BLaER1 treated with 17β-estradiol and CSF1 and Interleukin-3, amounts not matched to agents 10 nM and 100 nM (cell line): Measurements from ENCODE around the gene TTLL8.

Experiments used
- H3K27ac ChIP-seq, 11 experiments: shearing (Covaris generic); formaldehyde crosslinking; 2 replicates each; pipeline ENCODE4 v1.8.1; 2022
- H3K27me3 ChIP-seq, 11 experiments: shearing (Covaris generic); formaldehyde crosslinking; 2 replicates each; pipeline ENCODE4 v1.8.1; 2022
- H3K36me3 ChIP-seq, 11 experiments: shearing (Covaris generic); formaldehyde crosslinking; 2 replicates each; pipeline ENCODE4 v1.8.1; 2022
- H3K4me1 ChIP-seq, 10 experiments: shearing (Covaris generic); formaldehyde crosslinking; 2 replicates each; pipeline ENCODE4 v1.8.1; 2022
- H3K4me2 ChIP-seq, 11 experiments: shearing (Covaris generic); formaldehyde crosslinking; 2 replicates each; pipeline ENCODE4 v1.8.1; 2022
- H3K4me3 ChIP-seq, 10 experiments: shearing (Covaris generic); formaldehyde crosslinking; 2 replicates each; pipeline ENCODE4 v1.8.1; 2022
- H3K9ac ChIP-seq, 11 experiments: shearing (Covaris generic); formaldehyde crosslinking; 2 replicates each; pipeline ENCODE4 v1.8.1; 2022
- H3K9me3 ChIP-seq, 11 experiments: shearing (Covaris generic); formaldehyde crosslinking; replicated peaks in 1 of 11; 2 replicates each; pipeline ENCODE4 v1.8.1; 2022
- H4K20me1 ChIP-seq, 11 experiments: shearing (Covaris generic); formaldehyde crosslinking; 2 replicates each; pipeline ENCODE4 v1.8.1; 2022
- Cebpa-rat ChIP-seq, 11 experiments: shearing (Covaris generic); IDR thresholded peaks; 2 replicates each; pipeline ENCODE4 v1.8.1; 2022

TTLL8 gene

DNA sequence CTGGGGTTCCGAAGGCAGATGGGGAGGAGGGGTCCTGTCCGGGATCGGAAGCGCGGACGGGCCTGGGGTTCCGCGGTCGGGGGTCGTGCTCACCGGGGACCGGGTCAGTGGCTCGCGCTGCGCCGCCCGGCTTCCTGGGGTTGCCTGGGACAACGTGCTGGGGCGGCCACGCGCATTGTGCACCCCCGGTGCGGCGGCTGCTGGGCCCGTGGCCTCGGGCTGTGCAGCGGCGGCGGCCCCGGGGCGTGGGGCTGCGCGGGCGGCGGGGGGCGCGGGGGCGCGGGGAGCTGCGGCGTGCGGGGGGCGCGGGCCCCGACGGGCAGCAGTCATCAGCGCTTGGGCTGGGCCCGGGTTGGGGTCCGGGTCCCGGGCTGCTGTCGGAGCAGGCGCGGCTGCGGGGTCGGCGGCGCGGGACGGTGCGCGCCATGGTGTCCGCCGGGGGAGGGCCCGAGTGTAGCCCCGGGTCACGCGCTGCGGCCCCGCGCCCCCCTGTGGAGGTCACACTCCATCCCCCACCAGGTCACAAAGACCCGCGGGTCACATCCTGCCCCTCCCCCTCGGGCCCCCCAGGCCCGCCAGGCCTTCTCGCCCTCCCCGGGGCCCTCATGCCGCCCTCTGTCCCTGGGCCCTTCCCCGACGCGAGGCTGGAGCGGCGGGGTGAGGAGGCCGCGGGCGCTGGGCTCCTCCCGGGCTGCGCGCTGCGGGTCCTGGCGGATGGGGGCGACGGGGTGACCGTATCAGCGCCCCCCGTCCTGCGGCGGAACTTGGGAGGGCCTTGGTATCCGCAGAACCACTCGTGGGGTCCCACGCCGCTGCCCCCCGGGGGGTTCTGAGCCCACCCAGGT, at the start of gene TTLL8:
TTLL8 (minus strand) TSS at position 238 of the 845 bp plus-strand sequence.
- Histone ChIP-seq H3K27ac (no peak within 1 kb of the TSS), H3K9me3 (peaks cover 6 to 13% (median 11%) of the 10 kb centered on the region in 11 experiments), H3K36me3 (no peaks in the 10 kb centered on the region), H3K4me3 (no peak within 1 kb of the TSS), H3K9ac (peak within 1 kb of the TSS in 2 of 11 experiments; percentile 10 to 19; a peak in 1 of 22 replicates), H3K4me1 (peaks cover 24 to 51% (median 44%) of the 10 kb centered on the region in 10 experiments), H3K27me3 (peaks cover 0 to 11% (median 0%) of the 10 kb centered on the region in 11 experiments; a peak in 5 of 22 replicates), H3K4me2 (peak within 1 kb of the TSS; percentile 54 to 86 (median 78); a peak in 21 of 22 replicates), H4K20me1 (peaks cover 0 to 20% (median 0%) of the 10 kb centered on the region in 11 experiments; a peak in 2 of 22 replicates)
- no peak for TF ChIP-seq Cebpa-rat (IDR thresholded peaks at IDR 0.05)

DNA sequence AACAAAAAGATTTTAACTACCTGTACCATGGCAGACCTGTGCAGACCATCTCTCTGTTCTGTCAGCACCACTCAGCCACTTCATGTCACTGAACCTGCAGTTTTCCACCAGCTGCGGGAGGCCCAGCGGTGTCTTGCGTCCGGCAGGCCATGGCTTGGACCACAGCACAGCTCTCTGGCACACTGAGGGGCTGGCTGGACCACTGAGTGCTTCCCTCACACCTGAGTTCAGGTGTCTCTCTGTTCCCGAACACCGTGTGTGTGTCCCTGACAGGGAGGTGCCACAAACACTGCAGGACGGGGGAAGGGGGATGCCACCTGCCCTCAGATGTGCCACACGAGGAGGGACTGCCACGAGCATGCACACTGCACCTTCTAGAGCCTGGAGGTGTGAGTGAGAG, 49.4 kb upstream of the TTLL8 start:
- no peaks in the 10 kb centered on the region for H4K20me1 ChIP-seq
- no peaks in the 10 kb centered on the region for H3K9me3 ChIP-seq
- no peaks in the 10 kb centered on the region for H3K36me3 ChIP-seq
- no peak overlapping the region for H3K27ac ChIP-seq
- H3K4me1 ChIP-seq, result peaks cover 38 to 59% (median 47%) of the 10 kb centered on the region in 10 experiments
- H3K4me3 ChIP-seq, result no peak overlapping the region
- TF ChIP-seq Cebpa-rat (IDR thresholded peaks at IDR 0.05), result no peak
- H3K9ac ChIP-seq, result no peak overlapping the region
- H3K27me3 ChIP-seq, result no peaks in the 10 kb centered on the region
- no peak overlapping the region for H3K4me2 ChIP-seq

DNA sequence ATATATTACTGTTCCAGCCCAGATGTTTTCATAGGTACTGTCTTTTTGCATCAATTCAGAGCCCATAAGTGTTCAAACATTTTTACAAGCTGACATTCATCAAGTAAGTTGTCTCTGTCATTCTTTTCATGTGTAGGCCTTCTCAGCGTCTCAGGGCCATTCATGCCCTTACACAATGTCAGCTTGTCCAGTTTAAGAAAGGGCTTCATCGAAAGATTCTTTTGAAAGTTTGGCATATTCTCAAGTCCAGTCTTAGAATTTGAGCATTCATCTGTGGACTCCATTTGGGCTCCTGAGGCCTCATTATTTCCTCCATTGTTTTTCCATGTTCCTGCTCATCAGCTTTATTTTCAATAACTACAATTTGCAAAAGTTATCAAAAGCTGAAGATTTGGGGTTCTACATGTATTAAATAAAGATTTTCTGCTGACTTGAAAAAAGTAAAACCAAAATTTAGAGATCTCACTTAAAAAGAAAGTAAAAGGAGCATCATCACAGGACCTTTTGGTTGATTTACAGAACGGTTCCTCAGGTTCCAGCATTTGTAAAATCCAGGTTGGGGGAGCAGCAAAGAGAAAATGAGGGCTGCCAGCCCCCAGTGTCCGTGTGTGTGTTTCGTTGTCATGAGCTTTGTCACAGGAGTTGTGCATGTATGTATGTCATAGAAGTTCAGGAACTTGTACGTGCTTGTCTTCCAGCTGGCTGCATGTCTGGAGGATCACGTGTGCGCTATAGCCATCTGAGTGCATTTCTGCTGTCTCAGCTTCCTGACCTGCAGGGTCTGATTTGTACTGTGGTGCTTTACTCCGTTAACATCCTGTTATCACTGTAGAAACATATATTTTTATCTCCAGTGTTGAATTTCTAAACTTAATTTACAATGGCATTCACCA, 47.4 kb upstream of the TTLL8 start:
- H3K4me2 ChIP-seq, result peak overlapping the region; percentile 58 to 94 (median 64)
- peak overlapping the region in 5 of 11 experiments; percentile 3 to 40 (median 22); a peak in 7 of 22 replicates for H3K27ac ChIP-seq
- no peaks in the 10 kb centered on the region for H3K36me3 ChIP-seq
- no peaks in the 10 kb centered on the region for H4K20me1 ChIP-seq
- no peaks in the 10 kb centered on the region for H3K27me3 ChIP-seq
- no peaks in the 10 kb centered on the region for H3K9me3 ChIP-seq
- H3K9ac ChIP-seq, result peak overlapping the region in 3 of 11 experiments; percentile 37 to 39 (median 37); a peak in 4 of 22 replicates
- no peak for TF ChIP-seq Cebpa-rat (IDR thresholded peaks at IDR 0.05)
- H3K4me3 ChIP-seq, result peak overlapping the region in 1 of 10 experiments; percentile 6; a peak in 1 of 20 replicates
- H3K4me1 ChIP-seq, result peaks cover 30 to 57% (median 45%) of the 10 kb centered on the region in 10 experiments

DNA sequence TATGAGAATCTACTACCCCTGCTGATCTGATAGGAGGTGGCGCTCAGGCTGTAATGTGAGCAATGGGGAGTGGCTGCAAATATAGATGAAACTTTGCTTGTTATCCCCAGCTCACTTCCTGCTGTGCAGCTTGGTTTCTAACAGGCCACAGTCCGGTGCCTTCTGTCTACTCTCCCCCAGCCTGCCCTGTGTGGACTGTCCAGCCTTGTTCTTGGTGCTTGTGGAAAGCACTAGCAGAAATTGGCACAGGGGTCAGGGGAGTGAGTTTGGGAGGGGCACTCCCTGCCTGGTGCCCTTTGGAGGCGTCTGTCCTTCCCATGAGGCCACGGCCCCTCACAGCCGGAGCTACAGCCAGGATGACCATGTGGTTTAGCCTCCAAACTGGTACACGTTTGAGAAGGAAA, 46.0 kb upstream of the TTLL8 start:
- Histone ChIP-seq H3K27ac (no peak overlapping the region), H3K36me3 (no peaks in the 10 kb centered on the region), H3K4me3 (no peak overlapping the region), H3K9ac (no peak overlapping the region), H4K20me1 (no peaks in the 10 kb centered on the region), H3K4me2 (peak overlapping the region in 7 of 11 experiments; percentile 0 to 44 (median 19); a peak in 7 of 22 replicates), H3K9me3 (no peaks in the 10 kb centered on the region), H3K27me3 (no peaks in the 10 kb centered on the region), H3K4me1 (peaks cover 30 to 57% (median 45%) of the 10 kb centered on the region in 10 experiments)
- TF ChIP-seq Cebpa-rat (IDR thresholded peaks at IDR 0.05), result no peak

DNA sequence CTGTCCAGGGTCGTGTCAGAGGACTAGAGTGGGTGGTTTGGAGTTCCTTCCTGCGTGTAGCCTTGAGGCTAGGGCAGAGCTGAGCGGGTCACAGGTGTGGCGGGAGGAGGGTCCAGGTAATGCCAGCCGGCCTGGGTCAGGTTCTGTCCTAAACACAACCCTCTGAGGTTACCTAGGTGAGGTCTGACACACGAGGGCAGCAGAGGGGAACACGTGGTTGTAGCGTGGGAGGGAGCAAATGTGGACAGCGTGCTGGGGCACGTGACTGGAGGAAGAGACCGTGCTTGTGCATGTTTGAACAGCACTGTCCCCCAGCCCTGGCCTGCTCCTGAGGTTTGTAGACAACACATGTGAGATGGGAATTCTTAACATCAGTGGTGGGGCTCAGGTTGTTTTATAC, 44.8 kb upstream of the TTLL8 start:
- peak overlapping the region; percentile 26 to 84 (median 65); a peak in 21 of 22 replicates for H3K4me2 ChIP-seq
- peaks cover 30 to 57% (median 45%) of the 10 kb centered on the region in 10 experiments for H3K4me1 ChIP-seq
- H3K4me3 ChIP-seq, result no peak overlapping the region
- no peaks in the 10 kb centered on the region for H3K36me3 ChIP-seq
- no peaks in the 10 kb centered on the region for H3K27me3 ChIP-seq
- H3K27ac ChIP-seq, result no peak overlapping the region; a peak in 1 of 22 replicates
- no peak overlapping the region for H3K9ac ChIP-seq
- H4K20me1 ChIP-seq, result no peaks in the 10 kb centered on the region
- H3K9me3 ChIP-seq, result no peaks in the 10 kb centered on the region
- TF ChIP-seq Cebpa-rat (IDR thresholded peaks at IDR 0.05), result no peak

DNA sequence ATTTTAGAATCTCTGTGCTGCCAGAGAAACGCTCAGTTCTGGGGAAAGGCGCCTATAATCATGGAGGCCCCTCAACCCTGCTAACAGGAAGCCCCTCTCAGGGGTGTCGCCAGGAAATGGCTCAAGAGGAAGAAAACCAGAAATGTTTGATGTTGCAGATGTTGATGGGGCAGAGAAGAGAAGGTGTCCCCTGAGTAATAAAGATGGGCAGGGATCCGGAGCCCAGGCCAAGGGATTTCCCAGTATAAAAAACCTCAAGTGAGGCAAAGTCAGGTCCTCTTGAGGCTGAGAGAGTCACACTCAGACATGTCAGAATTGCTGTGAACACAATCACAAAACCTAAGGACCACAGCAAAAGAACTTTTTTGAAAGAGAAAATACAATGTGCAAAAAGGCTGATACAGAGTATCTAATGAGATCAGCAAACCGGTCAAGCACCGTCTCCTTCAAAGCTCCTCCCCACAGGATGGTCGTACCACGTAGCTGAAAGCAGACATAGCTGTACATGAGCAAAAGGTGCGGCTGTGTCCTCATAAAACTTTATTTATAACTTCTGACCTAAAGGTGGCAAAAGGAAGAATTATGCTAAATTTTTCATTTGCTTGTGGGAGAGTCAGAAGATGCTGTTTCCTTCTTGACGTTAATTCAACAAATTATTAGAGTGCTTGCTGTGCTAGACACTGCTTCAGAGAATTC, 43.9 kb upstream of the TTLL8 start:
- H3K4me2 ChIP-seq, result peak overlapping the region; percentile 3 to 84 (median 65); a peak in 20 of 22 replicates
- H3K9me3 ChIP-seq, result no peaks in the 10 kb centered on the region
- no peak overlapping the region for H3K4me3 ChIP-seq
- no peaks in the 10 kb centered on the region for H4K20me1 ChIP-seq
- peak overlapping the region in 3 of 11 experiments; percentile 17 to 39 (median 18); a peak in 2 of 22 replicates for H3K9ac ChIP-seq
- no peak for TF ChIP-seq Cebpa-rat (IDR thresholded peaks at IDR 0.05)
- H3K4me1 ChIP-seq, result peaks cover 30 to 57% (median 45%) of the 10 kb centered on the region in 10 experiments
- H3K36me3 ChIP-seq, result no peaks in the 10 kb centered on the region
- H3K27ac ChIP-seq, result peak overlapping the region in 3 of 11 experiments; percentile 12 to 33 (median 21); a peak in 4 of 22 replicates
- H3K27me3 ChIP-seq, result no peaks in the 10 kb centered on the region

DNA sequence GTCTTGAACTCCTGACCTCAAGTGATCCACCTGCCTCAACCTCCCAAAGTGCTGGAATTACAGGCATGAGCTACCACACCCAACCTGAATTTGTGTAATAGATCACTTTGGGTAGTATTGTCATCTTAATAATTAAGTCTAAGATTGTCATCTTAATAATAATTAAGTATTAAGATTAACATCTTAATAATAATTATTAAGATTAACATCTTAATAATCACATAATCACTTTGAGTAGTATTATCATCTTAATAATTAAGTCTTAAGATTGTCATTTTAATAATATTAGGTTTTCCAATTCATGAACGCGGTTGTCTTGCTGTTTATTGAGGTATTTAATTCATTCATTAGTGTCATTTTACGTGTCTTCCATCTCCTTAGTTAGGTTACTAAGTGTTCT, 40.0 kb upstream of the TTLL8 start:
- Histone ChIP-seq H3K4me1 (peaks cover 12 to 25% (median 22%) of the 10 kb centered on the region in 10 experiments; a peak in 19 of 20 replicates), H3K36me3 (no peaks in the 10 kb centered on the region), H3K4me3 (no peak overlapping the region), H3K27me3 (no peaks in the 10 kb centered on the region), H3K27ac (no peak overlapping the region), H3K9ac (no peak overlapping the region), H4K20me1 (no peaks in the 10 kb centered on the region), H3K4me2 (no peak overlapping the region), H3K9me3 (no peaks in the 10 kb centered on the region)
- TF ChIP-seq Cebpa-rat (IDR thresholded peaks at IDR 0.05), result no peak

DNA sequence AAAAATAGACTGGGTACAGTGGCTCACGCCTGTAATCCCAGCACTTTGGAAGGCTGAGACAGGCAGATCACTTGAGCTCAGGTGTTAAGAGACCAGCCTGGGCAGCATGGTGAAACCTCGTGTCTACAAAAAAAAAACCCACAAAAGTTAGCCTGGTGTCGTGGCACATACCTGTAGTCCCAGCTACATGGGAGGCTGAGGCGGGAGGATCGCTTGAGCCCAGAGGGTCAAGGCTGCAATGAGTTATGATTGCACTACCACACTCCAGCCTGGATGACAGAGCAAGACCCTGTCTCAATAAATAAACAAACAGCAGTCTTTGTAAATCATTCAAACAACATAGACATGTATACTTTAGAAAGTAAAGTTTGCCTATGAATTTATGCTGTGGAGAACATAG, 34.2 kb upstream of the TTLL8 start:
- H3K4me3 ChIP-seq, result no peak overlapping the region
- H4K20me1 ChIP-seq, result no peaks in the 10 kb centered on the region
- no peak overlapping the region for H3K27ac ChIP-seq
- no peak overlapping the region for H3K4me2 ChIP-seq
- TF ChIP-seq Cebpa-rat (IDR thresholded peaks at IDR 0.05), result no peak
- no peaks in the 10 kb centered on the region for H3K4me1 ChIP-seq
- no peaks in the 10 kb centered on the region; a peak in 1 of 22 replicates for H3K36me3 ChIP-seq
- H3K27me3 ChIP-seq, result no peaks in the 10 kb centered on the region
- H3K9me3 ChIP-seq, result peaks cover 0 to 34% (median 29%) of the 10 kb centered on the region in 11 experiments
- H3K9ac ChIP-seq, result no peak overlapping the region
